Measurements from ENCODE around the gene RUNDC3A.

RUNDC3A gene

DNA sequence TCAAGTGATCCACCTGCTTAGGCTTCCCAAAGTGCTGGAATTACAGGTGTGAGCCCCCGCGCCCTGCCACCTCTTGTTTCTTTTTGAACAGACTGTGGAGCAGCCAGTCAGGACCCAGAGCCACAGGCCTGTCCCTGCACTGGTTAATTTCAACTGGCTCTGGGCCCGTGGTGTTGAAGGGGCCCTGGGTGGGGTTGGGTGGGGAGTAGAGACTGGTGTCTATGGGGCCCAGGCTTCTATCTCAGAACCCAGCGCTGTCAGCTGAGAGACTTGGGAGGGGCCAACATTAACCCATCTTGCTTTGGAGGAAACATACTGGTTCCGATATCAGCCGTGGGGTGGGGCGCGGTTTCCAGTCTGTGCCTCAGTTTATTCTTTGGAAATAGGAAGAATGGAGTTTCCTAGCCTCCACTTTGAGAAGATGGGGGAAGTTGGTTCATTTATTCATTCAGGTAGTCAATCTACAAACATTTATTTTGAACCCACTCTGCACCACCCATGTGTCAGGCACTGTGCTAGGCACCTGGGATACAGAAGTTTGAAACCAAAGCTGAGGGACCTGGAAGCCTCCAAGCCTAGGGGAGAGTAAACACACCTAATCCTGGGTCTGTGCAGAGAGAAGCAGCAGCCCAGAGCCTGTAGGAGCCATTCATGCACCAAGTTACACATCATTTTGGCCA is 24.9 kb upstream of the RUNDC3A start (continued):
- TF ChIP-seq ZNF146 (tag by site-specific recombination; IDR thresholded peaks at IDR 0.05) (no peak), RBAK (tag by site-specific recombination; IDR thresholded peaks at IDR 0.05) (no peak), ZNF404 (tag by site-specific recombination; IDR thresholded peaks at IDR 0.05) (no peak), ZNF157 (tag by site-specific recombination; IDR thresholded peaks at IDR 0.05) (no peak), ZNF548 (tag by site-specific recombination; IDR thresholded peaks at IDR 0.05) (no peak), KLF7 (tag by site-specific recombination; IDR thresholded peaks at IDR 0.05; ENCODE audit: borderline replicate concordance) (no peak), ZNF792 (tag by site-specific recombination; IDR thresholded peaks at IDR 0.05) (no peak), ZNF174 (tag by site-specific recombination; IDR thresholded peaks at IDR 0.05) (no peak)
- TF ChIP-seq, protein P1, sequence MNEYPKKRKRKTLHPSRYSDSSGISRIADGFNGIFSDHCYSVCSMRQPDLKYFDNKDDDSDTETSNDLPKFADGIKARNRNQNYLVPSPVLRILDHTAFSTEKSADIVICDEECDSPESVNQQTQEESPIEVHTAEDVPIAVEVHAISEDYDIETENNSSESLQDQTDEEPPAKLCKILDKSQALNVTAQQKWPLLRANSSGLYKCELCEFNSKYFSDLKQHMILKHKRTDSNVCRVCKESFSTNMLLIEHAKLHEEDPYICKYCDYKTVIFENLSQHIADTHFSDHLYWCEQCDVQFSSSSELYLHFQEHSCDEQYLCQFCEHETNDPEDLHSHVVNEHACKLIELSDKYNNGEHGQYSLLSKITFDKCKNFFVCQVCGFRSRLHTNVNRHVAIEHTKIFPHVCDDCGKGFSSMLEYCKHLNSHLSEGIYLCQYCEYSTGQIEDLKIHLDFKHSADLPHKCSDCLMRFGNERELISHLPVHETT (tag by site-specific recombination; IDR thresholded peaks at IDR 0.05): no peak

DNA sequence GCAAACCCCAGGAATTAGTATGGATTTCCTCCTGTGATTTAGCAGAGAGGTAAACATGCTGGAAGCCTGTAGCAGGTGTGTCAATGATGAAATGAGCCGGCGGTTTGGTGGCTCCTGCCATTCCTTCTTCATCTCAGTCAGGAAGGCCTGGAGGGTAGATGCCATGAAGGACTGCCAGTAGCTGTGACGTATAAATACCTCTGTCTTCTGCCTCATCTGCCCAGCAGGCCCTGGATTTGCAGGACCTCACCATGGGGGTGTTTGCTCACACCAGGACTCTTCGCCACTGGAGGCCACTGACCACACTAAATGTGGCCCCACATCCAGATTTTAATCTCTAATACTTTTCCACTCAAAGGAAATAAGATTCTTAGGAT is 24.4 kb upstream of the RUNDC3A start:
- CTCF ChIA-PET: no interaction called here
- no peak overlapping the region for H3K4me3 ChIP-seq (ENCODE audit: low read depth, low read length)
- POLR2A ChIA-PET: no interaction called here
- no peaks in the 10 kb centered on the region for H3K4me1 ChIP-seq (ENCODE audit: control insufficient read depth, insufficient read depth, low read length)
- TF ChIP-seq OSR2 (tag by site-specific recombination; IDR thresholded peaks at IDR 0.05) (no peak), ZNF473 (tag by site-specific recombination; IDR thresholded peaks at IDR 0.05) (no peak), ZFP69B (tag by site-specific recombination; IDR thresholded peaks at IDR 0.05) (no peak)
- TF ChIP-seq, protein P2, sequence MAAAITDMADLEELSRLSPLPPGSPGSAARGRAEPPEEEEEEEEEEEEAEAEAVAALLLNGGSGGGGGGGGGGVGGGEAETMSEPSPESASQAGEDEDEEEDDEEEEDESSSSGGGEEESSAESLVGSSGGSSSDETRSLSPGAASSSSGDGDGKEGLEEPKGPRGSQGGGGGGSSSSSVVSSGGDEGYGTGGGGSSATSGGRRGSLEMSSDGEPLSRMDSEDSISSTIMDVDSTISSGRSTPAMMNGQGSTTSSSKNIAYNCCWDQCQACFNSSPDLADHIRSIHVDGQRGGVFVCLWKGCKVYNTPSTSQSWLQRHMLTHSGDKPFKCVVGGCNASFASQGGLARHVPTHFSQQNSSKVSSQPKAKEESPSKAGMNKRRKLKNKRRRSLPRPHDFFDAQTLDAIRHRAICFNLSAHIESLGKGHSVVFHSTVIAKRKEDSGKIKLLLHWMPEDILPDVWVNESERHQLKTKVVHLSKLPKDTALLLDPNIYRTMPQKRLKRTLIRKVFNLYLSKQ (tag by site-specific recombination; IDR thresholded peaks at IDR 0.05; ENCODE audit: borderline replicate concordance): no peak
- H3K36me3 ChIP-seq (ENCODE audit: control insufficient read depth in 2 of 2, insufficient read depth in 1 of 2, low read length in 2 of 2): no peaks in the 10 kb centered on the region
- H3K9me3 ChIP-seq (ENCODE audit: control insufficient read depth, insufficient read depth, low read depth, low read length): no peaks in the 10 kb centered on the region
- H3K27ac ChIP-seq (ENCODE audit: extremely low read depth, low read depth, low read length): no peak overlapping the region

DNA sequence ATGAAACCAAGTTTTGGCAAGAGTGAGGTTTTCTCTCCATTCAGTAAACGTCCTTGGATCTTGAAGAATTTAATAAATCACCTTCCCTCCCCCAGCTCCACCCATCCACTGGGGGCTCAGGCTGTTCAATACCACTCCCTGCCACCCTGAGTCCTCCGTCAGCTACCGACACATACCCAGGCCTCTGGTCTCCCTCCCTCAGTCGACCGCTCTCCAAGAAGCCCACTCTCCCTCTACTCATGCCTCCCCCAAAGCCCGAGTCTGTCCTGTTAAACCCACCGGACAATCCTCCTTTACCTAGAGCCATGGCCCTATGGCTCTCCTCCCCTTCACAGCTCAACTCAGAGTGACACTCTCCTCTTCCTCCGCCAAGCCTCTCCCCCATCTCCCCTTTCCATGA is 20.8 kb upstream of the RUNDC3A start:
- Histone ChIP-seq H3K4me1 (ENCODE audit: control insufficient read depth, insufficient read depth, low read length) (no peaks in the 10 kb centered on the region), H3K36me3 (ENCODE audit: control insufficient read depth in 2 of 2, insufficient read depth in 1 of 2, low read length in 2 of 2) (no peaks in the 10 kb centered on the region), H3K27ac (ENCODE audit: extremely low read depth, low read depth, low read length) (no peak overlapping the region), H3K4me3 (ENCODE audit: low read depth, low read length) (no peak overlapping the region), H3K9me3 (ENCODE audit: control insufficient read depth, insufficient read depth, low read depth, low read length) (no peaks in the 10 kb centered on the region)
- TF ChIP-seq ZFP3 (tag by site-specific recombination; IDR thresholded peaks at IDR 0.05; ENCODE audit: low read depth) (no peak), ZNF792 (tag by site-specific recombination; IDR thresholded peaks at IDR 0.05) (no peak), ZBTB1 (tag by site-specific recombination; IDR thresholded peaks at IDR 0.05) (no peak), ZNF341 (tag by site-specific recombination; IDR thresholded peaks at IDR 0.05; ENCODE audit: low read depth) (peak; percentile 72)
- ChIA-PET POLR2A (interaction anchor here (0.8 kb wide), 1 partner anchor 66 kb away, joined by 3 read pairs; no protein-coding TSS in a partner anchor), CTCF (interaction anchor here (0.6 to 2.3 kb wide), 3 partner anchors 39 to 58 kb away, joined by 3 to 15 read pairs (median 5); no protein-coding TSS in a partner anchor)

DNA sequence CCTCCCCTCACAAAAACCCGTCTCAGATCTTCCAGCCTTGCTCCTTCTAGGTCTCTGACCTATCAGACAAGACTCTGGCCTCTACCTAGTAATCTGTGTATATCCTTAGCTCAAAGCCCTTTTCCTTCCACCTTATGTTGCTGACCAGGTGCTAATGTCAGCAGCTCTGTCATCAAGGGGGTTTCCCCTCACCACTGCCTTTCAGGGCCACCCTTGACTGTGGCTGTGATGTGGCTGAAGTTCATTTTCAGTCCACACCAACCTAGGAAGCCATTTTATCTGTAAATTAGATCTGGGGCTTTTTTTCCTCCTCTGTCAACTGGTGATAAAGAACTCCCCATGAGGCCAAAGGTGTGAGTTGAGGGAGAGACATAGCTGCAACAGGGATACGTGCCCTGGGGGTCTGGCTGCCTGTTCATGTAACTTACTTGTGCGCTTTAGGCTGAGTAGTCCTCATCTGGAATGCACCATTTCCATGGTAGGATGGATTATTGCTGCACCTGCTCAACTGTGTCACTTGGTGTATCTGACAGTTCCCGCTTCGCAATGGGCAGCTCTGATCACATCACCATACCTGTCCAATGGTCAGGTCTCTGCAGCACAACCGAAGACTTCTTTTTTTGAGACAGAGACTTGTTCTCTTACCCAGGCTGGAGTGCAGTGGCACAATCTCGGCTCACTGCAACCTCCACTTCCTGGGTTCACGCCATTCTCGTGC is 14.7 kb upstream of the RUNDC3A start:
- ChIA-PET POLR2A (interaction anchor here (0.6 kb wide), 2 partner anchors 23 to 68 kb away, joined by 3 read pairs; no protein-coding TSS in a partner anchor), CTCF (interaction anchor here (0.6 to 1.1 kb wide), 2 partner anchors 11 to 1497 kb away, joined by 3 read pairs; no protein-coding TSS in a partner anchor)
- Histone ChIP-seq H3K27ac (ENCODE audit: extremely low read depth, low read depth, low read length) (no peak overlapping the region), H3K36me3 (ENCODE audit: control insufficient read depth in 2 of 2, insufficient read depth in 1 of 2, low read length in 2 of 2) (no peaks in the 10 kb centered on the region), H3K4me1 (ENCODE audit: control insufficient read depth, insufficient read depth, low read length) (no peaks in the 10 kb centered on the region), H3K9me3 (ENCODE audit: control insufficient read depth, insufficient read depth, low read depth, low read length) (no peaks in the 10 kb centered on the region), H3K4me3 (ENCODE audit: low read depth, low read length) (no peak overlapping the region)
- TF ChIP-seq, protein P3, sequence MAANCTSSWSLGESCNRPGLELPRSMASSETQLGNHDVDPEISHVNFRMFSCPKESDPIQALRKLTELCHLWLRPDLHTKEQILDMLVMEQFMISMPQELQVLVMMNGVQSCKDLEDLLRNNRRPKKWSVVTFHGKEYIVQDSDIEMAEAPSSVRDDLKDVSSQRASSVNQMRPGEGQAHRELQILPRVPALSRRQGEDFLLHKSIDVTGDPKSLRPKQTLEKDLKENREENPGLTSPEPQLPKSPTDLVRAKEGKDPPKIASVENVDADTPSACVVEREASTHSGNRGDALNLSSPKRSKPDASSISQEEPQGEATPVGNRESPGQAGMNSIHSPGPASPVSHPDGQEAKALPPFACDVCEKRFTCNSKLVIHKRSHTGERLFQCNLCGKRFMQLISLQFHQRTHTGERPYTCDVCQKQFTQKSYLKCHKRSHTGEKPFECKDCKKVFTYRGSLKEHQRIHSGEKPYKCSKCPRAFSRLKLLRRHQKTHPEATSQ (tag by site-specific recombination; IDR thresholded peaks at IDR 0.05): no peak
- TF ChIP-seq, protein P4, sequence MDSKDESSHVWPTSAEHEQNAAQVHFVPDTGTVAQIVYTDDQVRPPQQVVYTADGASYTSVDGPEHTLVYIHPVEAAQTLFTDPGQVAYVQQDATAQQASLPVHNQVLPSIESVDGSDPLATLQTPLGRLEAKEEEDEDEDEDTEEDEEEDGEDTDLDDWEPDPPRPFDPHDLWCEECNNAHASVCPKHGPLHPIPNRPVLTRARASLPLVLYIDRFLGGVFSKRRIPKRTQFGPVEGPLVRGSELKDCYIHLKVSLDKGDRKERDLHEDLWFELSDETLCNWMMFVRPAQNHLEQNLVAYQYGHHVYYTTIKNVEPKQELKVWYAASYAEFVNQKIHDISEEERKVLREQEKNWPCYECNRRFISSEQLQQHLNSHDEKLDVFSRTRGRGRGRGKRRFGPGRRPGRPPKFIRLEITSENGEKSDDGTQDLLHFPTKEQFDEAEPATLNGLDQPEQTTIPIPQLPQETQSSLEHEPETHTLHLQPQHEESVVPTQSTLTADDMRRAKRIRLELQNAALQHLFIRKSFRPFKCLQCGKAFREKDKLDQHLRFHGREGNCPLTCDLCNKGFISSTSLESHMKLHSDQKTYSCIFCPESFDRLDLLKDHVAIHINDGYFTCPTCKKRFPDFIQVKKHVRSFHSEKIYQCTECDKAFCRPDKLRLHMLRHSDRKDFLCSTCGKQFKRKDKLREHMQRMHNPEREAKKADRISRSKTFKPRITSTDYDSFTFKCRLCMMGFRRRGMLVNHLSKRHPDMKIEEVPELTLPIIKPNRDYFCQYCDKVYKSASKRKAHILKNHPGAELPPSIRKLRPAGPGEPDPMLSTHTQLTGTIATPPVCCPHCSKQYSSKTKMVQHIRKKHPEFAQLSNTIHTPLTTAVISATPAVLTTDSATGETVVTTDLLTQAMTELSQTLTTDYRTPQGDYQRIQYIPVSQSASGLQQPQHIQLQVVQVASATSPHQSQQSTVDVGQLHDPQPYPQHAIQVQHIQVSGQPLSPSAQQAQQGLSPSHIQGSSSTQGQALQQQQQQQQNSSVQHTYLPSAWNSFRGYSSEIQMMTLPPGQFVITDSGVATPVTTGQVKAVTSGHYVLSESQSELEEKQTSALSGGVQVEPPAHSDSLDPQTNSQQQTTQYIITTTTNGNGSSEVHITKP (tag by site-specific recombination; IDR thresholded peaks at IDR 0.05): peak; percentile 65
